ENCODE results near the gene MEPE. TPM values are rescaled to one million over a fixed set of nuclear protein-coding genes. Genes with fewer than 3 reads are reported as not detected.

The MEPE gene
- total and polyA plus RNA-seq, 2 of the 8 experiments (the other 6 are each of a cell fraction or from before 2014, with no cell fraction given): not detected

Other genes with a start within 250 kb of the MEPE start
- not detected in 2 replicates for gene DSPP, start 224.4 kb upstream of the MEPE start, total RNA-seq (2021; fragmentation: NEBNext Ultra II Directional; extraction: Animal tissue kit (Norgen Biotek cat#: 25700))
- not detected in 2 replicates for gene DSPP, start 224.4 kb upstream of the MEPE start, polyA plus RNA-seq (2011; rRNA removed)
- gene DMP1, start 182.7 kb upstream of the MEPE start, total RNA-seq (2021; fragmentation: NEBNext Ultra II Directional; extraction: Animal tissue kit (Norgen Biotek cat#: 25700)): 0.17 TPM in 1 of 2 replicates, not detected in the other
- 0.05 TPM in 1 of 2 replicates, not detected in the other for gene DMP1, start 182.7 kb upstream of the MEPE start, polyA plus RNA-seq (2011; rRNA removed)
- gene IBSP, start 33.4 kb upstream of the MEPE start, total RNA-seq (2021; fragmentation: NEBNext Ultra II Directional; extraction: Animal tissue kit (Norgen Biotek cat#: 25700)): 0.21 TPM in 1 of 2 replicates, not detected in the other
- not detected in 2 replicates for gene IBSP, start 33.4 kb upstream of the MEPE start, polyA plus RNA-seq (2011; rRNA removed)
- gene SPP1, start 142.7 kb downstream of the MEPE start, total RNA-seq (2021; fragmentation: NEBNext Ultra II Directional; extraction: Animal tissue kit (Norgen Biotek cat#: 25700)): 22.3 and 26.5 TPM in 2 replicates
- gene SPP1, start 142.7 kb downstream of the MEPE start, polyA plus RNA-seq (2011; rRNA removed): 10.1 and 13.7 TPM in 2 replicates
- 29.4 and 32.0 TPM in 2 replicates for gene PKD2, start 174.7 kb downstream of the MEPE start, total RNA-seq (2021; fragmentation: NEBNext Ultra II Directional; extraction: Animal tissue kit (Norgen Biotek cat#: 25700))
- 10.4 and 16.0 TPM in 2 replicates for gene PKD2, start 174.7 kb downstream of the MEPE start, polyA plus RNA-seq (2011; rRNA removed)